Fibroblast of peridontal ligament (primary cell): ENCODE data around the gene CLCA4.

Source experiments
- DNase-seq: peaks from one replicate; pipeline ENCODE4 v3.0.0-alpha.2; 2010; ENCODE audit errors: extremely low read depth

Gene CLCA4

DNA sequence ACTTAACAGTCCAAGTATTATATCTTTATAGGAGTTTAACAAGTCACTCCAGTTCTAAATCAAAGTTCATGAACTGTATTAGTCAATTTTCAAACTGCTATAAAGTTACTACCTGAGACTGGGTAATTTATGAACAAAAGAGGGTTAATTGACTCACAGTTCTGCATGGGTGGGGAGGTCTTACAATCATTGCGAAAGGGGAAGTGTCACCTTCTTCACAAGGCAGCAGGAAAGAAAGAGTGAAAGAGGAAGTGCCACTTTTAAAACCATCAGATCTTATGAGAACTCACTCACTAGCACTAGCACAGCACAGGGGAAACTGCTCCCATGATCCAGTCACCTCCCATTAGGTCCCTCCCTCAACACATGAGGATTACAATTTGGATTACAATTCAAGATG, 70.0 kb downstream of the CLCA4 start:
- DNase-seq: no peak

DNA sequence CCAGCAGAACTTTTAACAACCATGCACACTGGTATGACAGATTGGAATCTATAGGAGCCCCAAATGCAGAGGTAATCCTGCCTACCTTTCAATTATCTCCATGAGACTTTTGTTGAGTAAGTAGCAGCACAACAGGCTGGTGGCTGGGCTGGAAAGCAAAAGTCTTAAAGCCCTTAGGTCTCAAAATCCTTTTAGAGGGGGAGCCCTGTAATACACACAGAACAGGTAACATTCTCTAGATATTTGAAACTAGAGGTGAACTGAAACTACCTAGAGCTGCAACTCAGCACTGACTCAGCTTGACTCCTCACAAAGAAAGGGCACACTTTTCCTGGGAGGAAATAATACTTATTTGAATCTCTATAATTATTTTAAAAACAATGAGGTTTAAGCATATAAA, 71.5 kb downstream of the CLCA4 start:
- no peak for DNase-seq

DNA sequence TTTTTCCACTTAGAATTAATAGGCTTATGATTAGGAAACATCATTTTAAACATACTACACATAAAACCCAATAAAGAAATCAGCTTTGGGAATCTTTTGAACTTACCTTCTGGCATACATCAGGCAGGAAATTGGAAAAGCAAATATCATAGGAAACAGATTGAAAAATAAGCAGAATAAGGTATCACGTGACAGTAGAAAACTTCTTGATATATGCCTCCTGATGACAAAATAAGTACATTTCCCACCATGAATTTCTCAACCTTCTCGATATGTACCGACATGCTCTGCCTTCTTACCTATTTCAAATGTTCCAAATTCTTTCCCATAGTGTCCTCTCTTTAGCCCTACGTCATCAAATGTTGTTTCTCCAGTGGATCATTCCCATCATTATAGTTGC, 72.4 kb downstream of the CLCA4 start:
- no peak for DNase-seq

DNA sequence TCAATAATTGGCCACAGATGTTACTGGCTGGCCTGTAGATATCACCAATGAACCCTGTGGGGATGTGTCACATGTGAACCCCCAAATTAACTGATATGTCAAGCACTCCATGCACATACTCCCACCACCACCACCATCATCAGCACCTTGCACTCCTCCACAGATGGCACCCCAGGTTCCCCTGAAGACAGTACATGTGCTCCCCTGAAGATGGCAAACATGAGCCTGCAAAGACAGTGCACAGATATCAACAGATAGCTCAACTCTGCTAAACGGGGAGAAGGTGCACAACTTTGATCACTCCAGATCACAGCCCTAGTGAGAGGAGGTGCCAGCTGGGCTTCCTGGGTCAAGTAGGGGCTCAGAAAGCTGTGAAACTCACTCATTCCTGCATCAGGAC, 74.4 kb downstream of the CLCA4 start:
- DNase-seq: no peak
